Upper lobe of left lung (tissue), 6 donors: ENCODE results near the gene NPIPA3. TPM values are rescaled to one million over a fixed set of nuclear protein-coding genes. Genes with fewer than 3 reads are reported as not detected.
"Not testable (repeated sequence)": the region's sequence is repeated elsewhere in the genome, so short reads cannot be mapped to it uniquely, and the experiment has no call there.

Source experiments
- ATAC-seq, 2 donors: fragments of 200-7000 bp; cut with Tn5 transposase; one replicate each; pipeline ENCODE4 v1.9.1; 2022; ENCODE audit warnings: mild to moderate bottlenecking in 2 of 2, moderate library complexity in 2 of 2; ENCODE audit not compliant: low FRiP score in 2 of 2
- DNase-seq, 2 donors: peaks; one replicate each; pipeline ENCODE4 v3.0.0-alpha.2; 2019 to 2020
- H3K27ac ChIP-seq, 4 donors: fragments of 200-600 bp; sonication (generic); one replicate each; pipeline ENCODE4 v1.5.1; 2016 to 2019
- H3K27me3 ChIP-seq, 4 donors: fragments of 200-600 bp; sonication (generic); one replicate each; pipeline ENCODE4 v1.5.1; 2017 to 2019
- H3K36me3 ChIP-seq, 4 donors: fragments of 200-600 bp; sonication (generic); one replicate each; pipeline ENCODE4 v1.5.1; 2016 to 2019
- H3K4me1 ChIP-seq, 4 donors: fragments of 200-600 bp; sonication (generic); one replicate each; pipeline ENCODE4 v1.5.1; 2018 to 2019
- H3K4me3 ChIP-seq, 4 donors: fragments of 200-600 bp; sonication (generic); one replicate each; pipeline ENCODE4 v1.5.1; 2017 to 2019; ENCODE audit warnings: mild to moderate bottlenecking in 2 of 4, moderate library complexity in 1 of 4
- H3K9me3 ChIP-seq, 4 donors: fragments of 200-600 bp; sonication (generic); one replicate each; pipeline ENCODE4 v1.5.1; 2018 to 2019
- EP300 ChIP-seq, 4 donors: sonication (generic); formaldehyde crosslinking; IDR thresholded peaks; one replicate each; pipeline ENCODE4 v1.5.1; 2017; ENCODE audit warnings: antibody characterized with exemption in 4 of 4, control low read depth in 2 of 4
- POLR2A ChIP-seq, 4 donors: fragments of 450-650 bp; IDR thresholded peaks; one replicate each; pipeline ENCODE4 v1.5.1; 2016 to 2017; ENCODE audit warnings: antibody characterized with exemption in 4 of 4, mild to moderate bottlenecking in 2 of 4
- POLR2AphosphoS5 ChIP-seq, 2 donors: sonication (generic); formaldehyde crosslinking; IDR thresholded peaks; one replicate each; pipeline ENCODE4 v1.5.1; 2017; ENCODE audit warnings: antibody characterized with exemption in 2 of 2
- WGBS, 2 donors: methylation state at CpG; one replicate each; pipeline ENCODE4 v1.1.5; 2017 to 2018; 5-methylcytosine and 5-hydroxymethylcytosine counted together
- total RNA-seq, 6 donors: library from RNA; depleted of rRNA in 4 of 6; stranded (reverse); fragments of >200 nt in 4 of 6; gene quantifications; one replicate each; pipeline versions ENCODE4 v1.1.0 to v1.2.1, GENCODE V29; 2016 to 2021
- TF ChIP-seq, protein P1 (sequence below), 6 experiments: fragments of 450-650 bp in 4 of 6; fragments of 200-600 bp in 2 of 6; sonication (generic) in 2 of 6; IDR thresholded peaks; one replicate each; pipeline ENCODE4 v1.5.1; 2016 to 2019; ENCODE audit warnings: antibody characterized with exemption in 6 of 6
- donor health status: DM: no; HTN: no; CAD: no; lungs with moderate emphysema.
- donor health status: DM: no; HTN: yes; CAD: no; lungs with severe emphysema.

NPIPA3 gene
- total RNA-seq, 6 donors from 2014 or later = 1.1 to 8.4 (median 3.4) TPM; not detected in 2

DNA sequence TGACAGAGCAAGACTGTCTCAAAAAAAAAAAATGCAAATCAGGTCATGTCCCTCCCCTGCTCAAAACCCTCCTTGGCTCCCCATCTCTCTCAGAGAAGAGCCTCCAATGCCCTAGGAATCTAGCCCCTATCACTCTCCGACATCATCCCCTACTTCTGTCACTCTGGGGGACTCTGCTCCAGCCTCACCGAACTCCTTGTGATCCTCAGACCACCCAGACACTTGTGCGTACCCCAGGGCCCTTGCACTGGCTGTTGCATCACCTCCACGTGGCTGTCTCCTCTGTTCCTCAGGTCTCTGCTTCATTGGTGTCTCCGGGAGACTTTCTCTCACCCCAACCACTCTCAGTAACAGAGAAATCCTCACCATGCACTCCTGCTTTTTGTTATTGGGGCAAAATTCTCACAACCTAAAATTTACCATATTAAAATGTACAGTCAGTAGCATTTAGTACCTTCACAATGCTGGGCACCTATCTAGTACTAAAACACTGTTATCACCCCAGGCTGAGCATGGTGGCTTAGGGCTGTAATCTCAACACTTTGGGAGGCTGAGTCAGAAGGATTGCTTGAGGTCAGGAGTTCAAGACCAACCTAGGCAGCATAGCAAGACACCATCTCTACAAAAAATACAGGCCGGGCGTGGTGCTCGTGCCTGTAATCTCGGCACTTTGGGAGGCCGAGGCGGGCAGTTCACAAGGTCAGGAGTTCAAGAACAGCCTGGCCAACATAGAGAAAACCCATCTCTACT is 24.3 kb upstream of the NPIPA3 start:
- no peaks in the 10 kb centered on the region for H3K9me3 ChIP-seq
- DNase-seq (no peak), ATAC-seq (no peak)
- 84 to 88% methylated on average over 11 of the region's 11 CpGs for WGBS, 2 donors
- H3K4me3 ChIP-seq = no peak overlapping the region
- TF ChIP-seq, protein P1, sequence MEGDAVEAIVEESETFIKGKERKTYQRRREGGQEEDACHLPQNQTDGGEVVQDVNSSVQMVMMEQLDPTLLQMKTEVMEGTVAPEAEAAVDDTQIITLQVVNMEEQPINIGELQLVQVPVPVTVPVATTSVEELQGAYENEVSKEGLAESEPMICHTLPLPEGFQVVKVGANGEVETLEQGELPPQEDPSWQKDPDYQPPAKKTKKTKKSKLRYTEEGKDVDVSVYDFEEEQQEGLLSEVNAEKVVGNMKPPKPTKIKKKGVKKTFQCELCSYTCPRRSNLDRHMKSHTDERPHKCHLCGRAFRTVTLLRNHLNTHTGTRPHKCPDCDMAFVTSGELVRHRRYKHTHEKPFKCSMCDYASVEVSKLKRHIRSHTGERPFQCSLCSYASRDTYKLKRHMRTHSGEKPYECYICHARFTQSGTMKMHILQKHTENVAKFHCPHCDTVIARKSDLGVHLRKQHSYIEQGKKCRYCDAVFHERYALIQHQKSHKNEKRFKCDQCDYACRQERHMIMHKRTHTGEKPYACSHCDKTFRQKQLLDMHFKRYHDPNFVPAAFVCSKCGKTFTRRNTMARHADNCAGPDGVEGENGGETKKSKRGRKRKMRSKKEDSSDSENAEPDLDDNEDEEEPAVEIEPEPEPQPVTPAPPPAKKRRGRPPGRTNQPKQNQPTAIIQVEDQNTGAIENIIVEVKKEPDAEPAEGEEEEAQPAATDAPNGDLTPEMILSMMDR (IDR thresholded peaks at IDR 0.05) = no peak
- no peak for TF ChIP-seq EP300 (IDR thresholded peaks at IDR 0.05)
- TF ChIP-seq POLR2A (IDR thresholded peaks at IDR 0.05) = no peak
- TF ChIP-seq POLR2AphosphoS5 (IDR thresholded peaks at IDR 0.05) = no peak
- H3K27me3 ChIP-seq = no peaks in the 10 kb centered on the region
- H3K36me3 ChIP-seq = no peaks in the 10 kb centered on the region
- no peaks in the 10 kb centered on the region for H3K4me1 ChIP-seq
- no peak overlapping the region for H3K27ac ChIP-seq

DNA sequence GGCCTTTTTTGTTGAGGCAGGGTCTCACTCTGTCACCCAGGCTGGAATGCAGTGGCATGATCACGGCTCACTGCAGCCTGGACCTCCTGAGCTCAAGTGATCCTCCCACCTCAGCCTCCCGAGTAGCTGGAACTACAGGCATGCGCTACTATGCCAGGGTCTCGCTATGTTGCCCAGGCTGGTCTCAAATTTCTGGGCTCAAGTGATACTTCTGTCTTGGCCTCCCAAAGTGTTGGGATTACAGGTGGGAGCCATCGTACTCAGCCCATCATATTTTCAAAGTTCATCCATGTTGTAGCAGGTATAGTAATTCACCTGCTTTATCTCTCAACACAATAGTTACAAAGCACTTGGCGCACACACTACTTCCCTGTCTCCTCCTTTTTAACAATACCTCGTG is 22.8 kb upstream of the NPIPA3 start:
- not testable (repeated sequence) for H3K27me3 ChIP-seq, H3K9me3 ChIP-seq, H3K4me3 ChIP-seq, H3K36me3 ChIP-seq, DNase-seq, H3K4me1 ChIP-seq, H3K27ac ChIP-seq, ATAC-seq
- whole genome bisulfite sequencing, 2 donors = 91 to 92% methylated on average over 7 of the region's 7 CpGs

DNA sequence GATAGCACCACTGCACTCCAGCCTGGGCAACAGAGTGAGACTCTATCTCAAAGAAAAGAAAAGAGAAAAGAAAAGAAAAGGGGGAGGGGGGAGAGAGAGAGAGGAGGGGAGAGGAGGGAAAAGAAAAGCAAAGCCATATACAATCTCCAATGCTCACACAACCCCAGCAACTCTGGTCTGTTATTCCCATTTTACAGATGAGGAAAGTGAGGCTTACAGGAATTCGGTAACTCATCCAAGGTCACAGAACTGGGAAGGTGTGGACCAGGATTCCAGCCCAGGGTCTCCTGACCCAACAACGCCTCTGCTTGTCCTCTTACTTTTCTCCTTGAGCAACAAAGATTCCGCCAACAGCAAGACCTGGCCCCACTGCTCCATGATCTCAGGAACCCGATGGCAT is 22.1 kb upstream of the NPIPA3 start:
- no peak for TF ChIP-seq EP300 (IDR thresholded peaks at IDR 0.05)
- no peak for TF ChIP-seq POLR2A (IDR thresholded peaks at IDR 0.05)
- TF ChIP-seq, protein P1 (IDR thresholded peaks at IDR 0.05) = no peak
- no peak for TF ChIP-seq POLR2AphosphoS5 (IDR thresholded peaks at IDR 0.05)
- 94% methylated on average over 4 of the region's 4 CpGs for WGBS, 2 donors
- Histone ChIP-seq H3K36me3 (no peaks in the 10 kb centered on the region), H3K9me3 (no peaks in the 10 kb centered on the region), H3K4me3 (no peak overlapping the region), H3K4me1 (peaks cover 0 to under 1% (median 0%) of the 10 kb centered on the region in 4 donors), H3K27ac (no peak overlapping the region), H3K27me3 (no peaks in the 10 kb centered on the region)
- ATAC-seq (no peak), DNase-seq (no peak)

DNA sequence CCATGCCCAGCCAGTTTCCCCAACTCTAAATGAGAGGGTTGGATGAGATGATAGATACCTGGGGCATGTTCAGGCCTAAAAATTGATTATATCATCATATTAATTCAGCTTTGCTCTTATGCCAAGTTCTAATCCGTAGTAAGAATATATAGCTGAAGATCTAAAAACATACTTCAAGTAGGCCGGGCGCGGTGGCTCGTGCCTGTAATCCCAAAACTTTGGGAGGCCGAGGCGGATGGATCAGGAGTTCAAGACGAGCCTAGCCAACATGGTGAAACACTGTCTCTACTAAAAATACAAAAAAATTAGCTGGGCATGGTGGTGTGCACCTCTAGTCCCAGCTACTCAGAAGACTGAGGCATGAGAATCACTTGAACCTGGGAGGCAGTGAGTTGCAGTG is 21.1 kb upstream of the NPIPA3 start:
- WGBS, 2 donors = 91 to 94% methylated on average over 8 of the region's 8 CpGs
- ATAC-seq (no peak), DNase-seq (peak in 1 of 2 donors; percentile 27)
- Histone ChIP-seq H3K27me3 (no peaks in the 10 kb centered on the region), H3K9me3 (no peaks in the 10 kb centered on the region), H3K27ac (no peak overlapping the region), H3K4me1 (peaks cover 0 to 9% (median 2%) of the 10 kb centered on the region in 4 donors), H3K4me3 (no peak overlapping the region), H3K36me3 (no peaks in the 10 kb centered on the region)
- TF ChIP-seq, protein P1 (IDR thresholded peaks at IDR 0.05) = no peak
- TF ChIP-seq EP300 (IDR thresholded peaks at IDR 0.05) (no peak), POLR2A (IDR thresholded peaks at IDR 0.05) (no peak), POLR2AphosphoS5 (IDR thresholded peaks at IDR 0.05) (no peak)

DNA sequence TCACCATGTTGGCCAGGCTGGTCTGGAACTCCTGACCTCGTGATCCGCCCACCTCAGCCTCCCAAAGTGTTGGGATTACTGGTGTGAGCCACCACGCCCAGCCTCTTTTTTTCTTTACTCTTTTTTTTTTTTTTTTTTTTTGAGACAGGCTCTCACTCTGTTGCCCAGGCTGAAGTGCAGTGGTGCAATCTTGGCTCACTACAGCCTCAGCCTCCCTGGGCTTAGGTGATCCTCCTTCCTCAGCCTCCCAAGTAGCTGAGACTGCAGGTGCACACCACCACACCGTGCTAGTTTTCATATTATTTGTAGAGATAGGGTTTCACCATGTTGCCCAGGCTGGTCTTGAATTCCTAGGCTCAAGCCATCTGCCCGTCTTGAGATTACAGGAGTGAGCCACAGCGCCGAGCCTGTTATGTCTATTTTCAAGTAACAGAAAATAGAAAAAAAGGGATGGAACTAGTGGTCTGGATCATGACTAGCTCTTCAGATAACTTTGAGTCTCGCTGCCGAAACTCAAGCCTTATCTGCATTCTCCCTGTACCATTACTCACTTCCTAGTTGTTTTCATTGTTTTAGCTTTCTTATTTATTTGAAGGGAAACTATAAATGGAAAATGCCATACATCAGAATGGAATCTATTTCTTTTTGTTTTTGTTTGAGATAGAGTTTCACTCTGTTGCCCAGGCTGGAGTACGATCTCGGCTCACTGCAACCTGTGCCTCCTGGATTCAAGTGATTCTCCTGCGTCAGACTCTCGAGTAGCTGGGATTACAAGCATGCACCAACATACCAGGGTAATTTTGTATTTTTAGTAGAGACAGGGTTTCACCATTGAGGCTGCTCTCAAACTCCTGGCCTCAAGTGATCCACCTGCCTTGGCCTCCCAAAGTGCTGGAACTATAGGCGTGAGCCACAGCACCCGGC is 17.1 kb upstream of the NPIPA3 start:
- 69 to 70% methylated on average over 15 of the region's 15 CpGs for WGBS, 2 donors
- not testable (repeated sequence) for H3K4me3 ChIP-seq, H3K27me3 ChIP-seq, H3K9me3 ChIP-seq, H3K4me1 ChIP-seq, H3K36me3 ChIP-seq
- peak in 1 of 2 donors; percentile 65 for ATAC-seq
- peak in 1 of 2 donors; percentile 27 for DNase-seq
- H3K27ac ChIP-seq = peak overlapping the region in 2 of 4 donors; percentile 40 to 43

DNA sequence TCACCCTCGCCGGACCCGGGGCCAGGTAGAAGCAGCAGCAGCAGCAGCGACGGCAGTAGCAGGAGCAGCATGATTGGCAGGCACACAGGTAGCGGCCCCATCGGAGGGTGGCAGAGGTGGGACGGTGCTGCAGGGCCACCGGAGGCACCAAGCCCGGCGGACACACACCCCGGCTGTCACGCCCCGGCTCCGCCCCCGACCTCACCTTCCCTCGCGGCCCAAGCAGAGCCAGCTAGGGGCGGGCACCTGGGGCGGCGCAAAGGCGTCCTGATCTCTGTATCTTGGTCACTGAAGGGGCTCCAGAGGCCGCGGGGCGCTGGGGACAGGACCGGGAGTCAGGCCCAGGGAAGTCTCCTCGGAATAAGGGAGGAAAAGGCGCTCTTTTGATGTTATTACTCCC is 9.1 kb upstream of the NPIPA3 start, which contains the start of gene PLA2G10:
TSS of gene PLA2G10 (minus strand) at position 180 of the 400 bp plus-strand sequence. CDS start at position 101, 79 bp downstream.
- H3K9me3 ChIP-seq, H3K4me3 ChIP-seq, H3K27me3 ChIP-seq, H3K4me1 ChIP-seq, DNase-seq, H3K36me3 ChIP-seq, H3K27ac ChIP-seq: not testable (repeated sequence)
- WGBS, 2 donors = no CpG with 5 or more reads among the region's 28 CpGs
- peak in 1 of 2 donors; percentile 80 for ATAC-seq

DNA sequence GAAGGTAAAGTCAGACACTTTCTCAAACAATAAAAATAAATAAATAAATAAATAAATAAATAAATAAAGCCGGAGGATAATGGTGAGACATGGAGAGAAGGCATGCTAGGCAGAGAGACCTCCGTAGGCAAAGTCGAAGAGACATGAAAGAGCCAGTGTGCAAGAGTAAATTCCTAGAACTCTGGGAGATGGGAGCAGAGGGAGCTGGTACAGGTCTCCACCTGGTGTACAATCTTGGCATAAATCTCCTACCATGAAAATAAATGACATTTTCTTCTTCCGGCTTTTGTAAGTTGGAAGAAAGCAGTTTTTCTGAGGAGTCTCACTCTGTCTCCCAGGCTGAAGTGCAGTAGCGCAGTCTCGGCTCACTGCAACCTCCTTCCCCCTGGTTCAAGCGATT is 1.4 kb upstream of the NPIPA3 start:
- H3K4me3 ChIP-seq, H3K4me1 ChIP-seq, H3K27me3 ChIP-seq, DNase-seq, H3K27ac ChIP-seq, ATAC-seq, H3K36me3 ChIP-seq, H3K9me3 ChIP-seq: not testable (repeated sequence)
- WGBS, 2 donors = 51% methylated on average over 3 of the region's 7 CpGs; no CpG with 5 or more reads in 1 of the 2 donors

DNA sequence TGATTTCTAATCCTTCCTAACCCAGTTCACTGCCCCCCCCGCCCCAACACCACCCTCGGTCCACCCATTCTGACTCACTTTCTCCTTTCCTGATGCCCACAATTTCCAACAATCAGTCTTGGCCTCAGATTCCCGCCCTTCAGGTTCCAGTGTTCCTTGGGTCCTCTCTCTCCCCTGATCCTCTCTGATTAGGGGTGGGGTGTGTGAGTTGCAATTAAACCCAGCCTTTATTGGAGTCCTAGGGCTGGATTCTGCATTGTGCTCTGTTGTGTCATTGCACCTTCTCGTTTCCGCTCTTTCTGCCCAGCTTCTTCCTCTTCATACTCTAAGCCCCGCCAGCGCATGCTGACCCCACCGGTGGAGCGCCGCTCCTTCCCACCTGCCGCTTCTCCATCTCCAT is 539 bp upstream of the NPIPA3 start:
- not testable (repeated sequence) for H3K9me3 ChIP-seq, H3K4me1 ChIP-seq, H3K4me3 ChIP-seq, H3K36me3 ChIP-seq, DNase-seq, H3K27ac ChIP-seq, H3K27me3 ChIP-seq
- ATAC-seq = peak in 1 of 2 donors; percentile 4
- no CpG with 5 or more reads among the region's 11 CpGs for WGBS, 2 donors

DNA sequence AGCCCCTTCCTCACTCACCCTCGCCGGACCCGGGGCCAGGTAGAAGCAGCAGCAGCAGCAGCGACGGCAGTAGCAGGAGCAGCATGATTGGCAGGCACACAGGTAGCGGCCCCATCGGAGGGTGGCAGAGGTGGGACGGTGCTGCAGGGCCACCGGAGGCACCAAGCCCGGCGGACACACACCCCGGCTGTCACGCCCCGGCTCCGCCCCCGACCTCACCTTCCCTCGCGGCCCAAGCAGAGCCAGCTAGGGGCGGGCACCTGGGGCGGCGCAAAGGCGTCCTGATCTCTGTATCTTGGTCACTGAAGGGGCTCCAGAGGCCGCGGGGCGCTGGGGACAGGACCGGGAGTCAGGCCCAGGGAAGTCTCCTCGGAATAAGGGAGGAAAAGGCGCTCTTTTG is 30.0 kb downstream of the NPIPA3 start:
- not testable (repeated sequence) for DNase-seq, H3K4me1 ChIP-seq, H3K4me3 ChIP-seq, H3K27ac ChIP-seq, H3K27me3 ChIP-seq, H3K36me3 ChIP-seq, H3K9me3 ChIP-seq
- WGBS, 2 donors = no CpG with 5 or more reads among the region's 28 CpGs
- ATAC-seq = peak in 1 of 2 donors; percentile 87
